Adipocyte (in vitro differentiated cells): ENCODE results near the gene EGFR.

Source experiments
- DNase-seq: peaks from one replicate; pipeline ENCODE4 v3.0.0-alpha.2; 2015; ENCODE audit warnings: low read depth
- H3K27me3 ChIP-seq: replicated peaks from 2 replicates; pipeline ENCODE4 v1.7.0; 2013; ENCODE audit warnings: mild to moderate bottlenecking, low read length, moderate library complexity; ENCODE audit not compliant: control insufficient read depth, insufficient read depth
- H3K36me3 ChIP-seq: 2 replicates; pipeline ENCODE4 v1.7.0; 2013; ENCODE audit warnings: low read length, mild to moderate bottlenecking, moderate library complexity; ENCODE audit not compliant: control insufficient read depth, insufficient read depth, severe bottlenecking
- H3K4me1 ChIP-seq: 2 replicates; pipeline ENCODE4 v1.7.0; 2013; ENCODE audit warnings: mild to moderate bottlenecking, low read length, moderate library complexity; ENCODE audit not compliant: control insufficient read depth, insufficient read depth
- H3K4me3 ChIP-seq: 2 replicates; pipeline ENCODE4 v1.7.0; 2013; ENCODE audit warnings: mild to moderate bottlenecking, low read length, moderate library complexity
- H3K9ac ChIP-seq: 2 replicates; pipeline ENCODE4 v1.7.0; 2013; ENCODE audit warnings: mild to moderate bottlenecking, low read length, moderate library complexity
- H3K9me3 ChIP-seq: 2 replicates; pipeline ENCODE4 v1.7.0; 2013; ENCODE audit warnings: mild to moderate bottlenecking, low read length, moderate library complexity; ENCODE audit not compliant: control insufficient read depth

The EGFR gene

DNA sequence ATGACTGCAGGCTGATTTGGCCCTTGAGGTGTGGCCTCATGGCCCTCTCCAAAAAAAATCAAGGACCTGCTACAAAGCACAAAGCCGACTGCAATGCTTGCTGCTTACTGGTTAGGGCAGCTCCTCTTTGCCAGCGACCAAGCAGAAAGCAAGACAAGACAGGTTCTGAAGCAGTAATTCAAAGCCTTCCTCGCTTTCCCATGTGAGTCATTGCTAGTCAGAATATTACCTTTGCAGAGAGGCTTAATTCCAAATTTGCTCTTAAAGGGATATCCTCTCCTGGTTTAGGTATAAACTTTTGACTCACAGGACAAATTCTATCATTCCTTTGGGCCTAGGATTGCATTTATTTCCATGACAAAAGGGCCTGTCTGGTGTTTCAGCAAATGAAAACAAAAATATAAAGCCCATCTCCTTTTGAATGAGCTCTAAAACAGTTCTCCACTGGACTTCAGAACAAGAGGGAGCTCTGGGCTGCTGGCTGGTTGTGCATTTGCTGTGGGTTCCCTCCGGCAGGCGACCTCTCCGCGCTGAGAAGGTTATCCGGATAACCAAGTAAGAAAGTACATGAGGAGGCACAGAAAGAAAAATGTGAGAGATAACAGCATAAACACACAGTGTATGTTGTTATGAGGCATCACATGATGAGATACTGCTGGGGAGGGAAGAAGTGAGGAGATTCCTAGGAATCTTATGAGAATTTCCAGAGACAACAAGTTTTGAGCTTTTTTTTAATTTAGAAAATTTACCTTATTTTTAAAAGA lies 90.8 kb downstream of the EGFR start:
- H3K27me3 ChIP-seq = no peaks in the 10 kb centered on the region
- no peak overlapping the region for H3K4me3 ChIP-seq
- no peak for DNase-seq
- no peak overlapping the region for H3K9ac ChIP-seq
- no peaks in the 10 kb centered on the region for H3K36me3 ChIP-seq
- peaks cover 63% of the 10 kb centered on the region for H3K4me1 ChIP-seq
- H3K9me3 ChIP-seq = no peaks in the 10 kb centered on the region

DNA sequence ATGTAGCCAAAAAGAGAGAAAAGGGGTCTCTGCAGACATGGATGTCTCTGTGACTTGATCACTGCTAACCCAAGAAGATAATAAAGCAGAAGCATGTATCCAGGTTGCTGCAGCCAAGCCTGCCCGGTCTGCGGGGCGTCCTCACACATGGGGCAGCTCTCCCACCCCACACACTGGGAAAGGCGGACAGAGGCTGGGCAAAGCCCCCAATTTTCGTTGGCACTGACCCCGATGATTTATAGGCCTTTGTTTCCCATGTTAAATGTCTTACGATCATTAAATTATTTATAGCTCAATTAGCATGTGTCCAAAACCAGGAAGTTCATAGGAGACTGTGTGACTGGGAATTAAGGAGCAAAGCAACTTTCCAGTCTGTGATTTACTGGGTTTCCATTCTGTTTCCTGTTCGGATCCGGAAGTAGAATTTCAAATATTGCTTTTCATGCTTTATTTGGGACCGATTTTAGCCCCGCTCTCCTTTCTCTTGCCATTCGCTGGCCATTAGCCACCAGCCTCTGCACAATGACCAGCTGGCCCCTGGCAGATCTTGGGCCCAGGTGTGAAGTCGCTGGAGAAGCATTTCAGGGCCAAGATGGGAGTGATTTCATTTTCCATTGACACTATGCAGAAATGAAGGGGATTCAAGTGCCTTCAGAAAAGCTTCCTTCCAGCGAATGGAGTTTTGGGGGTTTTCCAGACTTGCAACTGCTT lies 91.6 kb downstream of the EGFR start:
- Histone ChIP-seq H3K4me3 (peak overlapping the region; percentile 64), H3K36me3 (no peaks in the 10 kb centered on the region), H3K9ac (peak overlapping the region; percentile 59), H3K9me3 (no peaks in the 10 kb centered on the region), H3K27me3 (no peaks in the 10 kb centered on the region), H3K4me1 (peaks cover 55% of the 10 kb centered on the region)
- no peak for DNase-seq

DNA sequence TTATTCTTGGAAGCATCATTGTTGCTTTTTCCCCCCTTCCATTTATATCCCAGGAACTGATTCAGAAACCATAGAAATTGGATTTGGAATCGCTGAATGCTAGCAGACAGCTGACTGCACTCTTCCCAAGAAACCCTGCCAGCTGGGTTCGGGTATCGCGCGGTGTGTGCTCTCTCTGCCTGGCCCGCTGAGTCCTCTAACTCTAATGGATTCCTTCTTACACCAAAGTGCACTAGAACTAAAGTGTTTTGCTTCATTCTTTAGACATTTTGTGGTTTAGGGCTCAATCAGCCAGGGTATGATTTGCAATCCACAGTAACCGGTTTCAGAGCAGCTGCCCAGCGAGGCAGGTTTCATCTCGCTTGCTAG lies 92.2 kb downstream of the EGFR start:
- peak overlapping the region; percentile 59 for H3K9ac ChIP-seq
- no peaks in the 10 kb centered on the region for H3K27me3 ChIP-seq
- DNase-seq = peak; percentile 81
- no peaks in the 10 kb centered on the region for H3K9me3 ChIP-seq
- H3K4me1 ChIP-seq = peaks cover 51% of the 10 kb centered on the region
- H3K4me3 ChIP-seq = peak overlapping the region; percentile 64
- no peaks in the 10 kb centered on the region for H3K36me3 ChIP-seq

DNA sequence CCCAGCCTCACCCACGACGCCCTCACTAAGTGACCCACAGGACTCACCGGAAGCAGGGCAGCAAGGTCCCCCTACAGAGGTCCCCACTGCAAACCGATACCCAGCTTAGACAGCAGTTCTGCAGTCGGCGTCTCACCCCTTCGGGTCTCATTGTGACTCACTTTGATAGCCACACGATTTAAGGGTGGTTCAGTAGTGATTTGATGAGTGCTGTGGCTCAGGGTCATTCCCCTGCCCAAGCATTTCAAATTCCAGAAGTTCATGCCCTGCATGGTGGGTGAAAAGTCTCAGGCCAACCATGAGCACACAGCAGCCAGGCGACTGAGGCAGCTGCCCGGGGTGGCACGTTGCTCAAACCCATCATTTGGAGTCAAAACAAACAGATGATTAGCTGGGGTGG lies 93.2 kb downstream of the EGFR start:
- H3K27me3 ChIP-seq = no peaks in the 10 kb centered on the region
- H3K9ac ChIP-seq = no peak overlapping the region
- H3K4me1 ChIP-seq = peaks cover 42% of the 10 kb centered on the region
- H3K4me3 ChIP-seq = no peak overlapping the region
- H3K36me3 ChIP-seq = no peaks in the 10 kb centered on the region
- H3K9me3 ChIP-seq = no peaks in the 10 kb centered on the region
- no peak for DNase-seq

- Histone ChIP-seq H3K9ac (no peak overlapping the region), H3K4me3 (no peak overlapping the region), H3K9me3 (no peaks in the 10 kb centered on the region), H3K4me1 (peaks cover 27% of the 10 kb centered on the region), H3K27me3 (no peaks in the 10 kb centered on the region), H3K36me3 (no peaks in the 10 kb centered on the region)
- DNase-seq = no peak
These were observed 95.1 kb downstream of the EGFR start for GRCh38 chr7:55113760-55114540.

DNA sequence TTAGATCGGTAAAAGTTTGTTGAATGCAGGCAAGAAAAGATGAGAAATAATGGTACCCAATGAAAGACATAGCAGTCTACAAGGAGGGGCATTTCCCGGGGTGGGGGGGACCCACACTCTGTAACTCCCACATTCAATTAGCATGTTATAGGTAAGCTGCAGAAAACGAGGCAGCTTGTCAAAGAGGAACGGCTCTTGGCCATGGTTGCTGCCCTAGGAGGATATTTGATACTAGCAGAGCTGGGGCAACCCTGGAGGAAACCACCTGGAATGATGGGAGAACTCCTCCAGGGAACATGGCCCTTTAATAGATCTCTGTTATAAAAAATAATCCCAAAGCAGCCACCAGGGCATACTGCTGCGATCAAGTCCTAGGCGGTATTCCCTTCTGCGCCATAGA lies 98.5 kb downstream of the EGFR start:
- peaks cover 26% of the 10 kb centered on the region for H3K4me1 ChIP-seq
- H3K36me3 ChIP-seq = no peaks in the 10 kb centered on the region
- H3K27me3 ChIP-seq = no peaks in the 10 kb centered on the region
- H3K4me3 ChIP-seq = no peak overlapping the region
- no peak overlapping the region for H3K9ac ChIP-seq
- no peak for DNase-seq
- H3K9me3 ChIP-seq = no peaks in the 10 kb centered on the region

DNA sequence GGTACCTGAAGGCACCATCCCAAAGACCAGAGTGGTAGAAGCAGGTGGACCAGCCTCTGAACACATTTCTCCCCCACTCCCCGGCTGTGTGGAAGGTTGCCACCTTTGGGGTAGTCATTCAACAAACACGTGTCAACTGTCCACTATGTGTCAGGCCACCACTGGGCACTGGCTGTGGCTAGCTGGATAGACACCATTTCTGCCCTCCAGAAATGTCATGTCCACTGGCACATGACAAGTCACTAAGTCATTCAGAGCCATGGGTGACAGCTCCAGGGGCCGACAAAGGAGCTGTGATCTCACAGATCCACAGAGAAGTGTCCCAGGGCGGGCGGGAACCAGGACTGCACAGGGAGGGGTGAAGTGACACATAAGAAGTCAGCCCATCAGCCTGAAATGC lies 99.6 kb downstream of the EGFR start:
- Histone ChIP-seq H3K9ac (no peak overlapping the region), H3K27me3 (no peaks in the 10 kb centered on the region), H3K9me3 (no peaks in the 10 kb centered on the region), H3K4me1 (peaks cover 37% of the 10 kb centered on the region), H3K4me3 (no peak overlapping the region), H3K36me3 (no peaks in the 10 kb centered on the region)
- DNase-seq = no peak

DNA sequence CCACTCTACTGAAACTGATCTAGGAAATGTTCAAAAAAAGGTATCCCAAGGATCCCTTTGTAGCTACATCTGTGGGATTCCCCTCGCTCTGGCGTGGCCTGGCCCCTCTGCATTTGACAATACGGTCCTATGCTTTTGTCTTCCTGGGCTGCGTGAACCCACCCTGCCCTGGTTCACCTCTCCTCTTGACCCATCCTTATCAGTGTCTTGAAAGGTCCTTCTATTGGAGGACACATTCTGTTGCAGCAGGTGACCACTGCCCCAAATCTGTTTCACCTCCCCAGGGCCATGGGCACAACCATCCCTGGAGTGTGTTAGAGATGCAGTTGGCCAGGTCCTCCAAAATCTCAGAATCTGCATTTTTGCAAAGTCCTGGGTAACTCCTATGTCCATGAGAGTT lies 100.8 kb downstream of the EGFR start:
- H3K4me3 ChIP-seq = no peak overlapping the region
- H3K36me3 ChIP-seq = no peaks in the 10 kb centered on the region
- no peak overlapping the region for H3K9ac ChIP-seq
- peaks cover 43% of the 10 kb centered on the region for H3K4me1 ChIP-seq
- DNase-seq = no peak
- no peaks in the 10 kb centered on the region for H3K27me3 ChIP-seq
- H3K9me3 ChIP-seq = no peaks in the 10 kb centered on the region

- no peak for DNase-seq
These were observed 101.3 kb downstream of the EGFR start for GRCh38 chr7:55120074-55120473.

DNA sequence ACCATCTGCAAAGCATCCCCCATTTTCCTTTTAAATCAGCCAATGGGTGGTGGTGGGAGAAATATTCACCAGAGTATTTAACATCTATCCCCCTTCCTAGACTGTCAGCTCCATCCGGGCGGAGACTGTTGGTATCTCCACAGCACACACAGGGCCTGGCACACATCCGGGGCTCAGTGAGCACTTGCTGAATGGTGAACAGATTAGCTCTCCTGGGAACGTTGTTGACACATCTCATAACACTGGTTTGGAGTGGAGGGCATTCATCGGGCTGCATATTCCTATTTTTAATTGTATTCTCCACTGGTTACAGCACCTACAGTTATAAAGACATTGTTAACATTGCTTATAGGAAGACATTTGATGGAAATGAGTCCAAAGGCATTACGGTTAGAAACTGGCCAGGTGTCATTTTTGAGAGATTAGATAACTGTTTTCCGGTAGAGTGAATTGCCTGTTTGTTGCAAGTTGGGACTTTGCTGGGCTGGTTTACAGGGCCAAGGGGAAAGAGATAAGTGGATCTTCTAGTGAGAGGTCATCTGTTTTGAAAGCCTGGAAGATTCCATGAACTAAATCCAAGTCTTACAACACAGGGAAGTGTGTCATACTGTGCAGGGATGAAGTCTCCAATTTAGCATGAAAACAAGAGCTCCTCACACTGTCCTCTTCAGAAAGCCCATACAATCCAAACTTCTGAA lies 101.8 kb downstream of the EGFR start:
- DNase-seq = peak; percentile 58

More at GRCh38 chr7:55120074-55120473, 101.3 kb downstream of the EGFR start:
- H3K4me1 ChIP-seq = peaks cover 48% of the 10 kb centered on the region
- H3K27me3 ChIP-seq = no peaks in the 10 kb centered on the region
- H3K36me3 ChIP-seq = no peaks in the 10 kb centered on the region
- peak overlapping the region; percentile 34 for H3K9ac ChIP-seq
- no peaks in the 10 kb centered on the region for H3K9me3 ChIP-seq
- peak overlapping the region; percentile 9 for H3K4me3 ChIP-seq

GRCh38 chr7:55121249-55121648 lies 102.4 kb downstream of the EGFR start:
- DNase-seq = no peak
- H3K27me3 ChIP-seq = no peaks in the 10 kb centered on the region
- no peaks in the 10 kb centered on the region for H3K9me3 ChIP-seq
- peak overlapping the region; percentile 49 for H3K9ac ChIP-seq
- H3K36me3 ChIP-seq = no peaks in the 10 kb centered on the region
- H3K4me1 ChIP-seq = peaks cover 60% of the 10 kb centered on the region
- peak overlapping the region; percentile 12 for H3K4me3 ChIP-seq

More for the DNA sequence above, 101.8 kb downstream of the EGFR start:
- H3K9ac ChIP-seq = peak overlapping the region; percentile 49
- no peaks in the 10 kb centered on the region for H3K9me3 ChIP-seq
- H3K36me3 ChIP-seq = no peaks in the 10 kb centered on the region
- H3K27me3 ChIP-seq = no peaks in the 10 kb centered on the region
- H3K4me1 ChIP-seq = peaks cover 54% of the 10 kb centered on the region
- H3K4me3 ChIP-seq = peak overlapping the region; percentile 12
